Heart right ventricle (tissue), 16 donors: ENCODE data around the gene PHC2. TPM values are rescaled to one million over a fixed set of nuclear protein-coding genes. Genes with fewer than 3 reads are reported as not detected.

Experiments used
- ATAC-seq, 8 donors: fragments of 200-7000 bp; cut with Tn5 transposase; one replicate each; pipeline ENCODE4 v1.9.1; 2020; ENCODE audit warnings: mild to moderate bottlenecking in 8 of 8, moderate library complexity in 8 of 8, moderate number of reproducible peaks in 1 of 8
- DNase-seq, 2 donors: peaks; one replicate each; pipeline ENCODE4 v3.0.0-alpha.2; 2020
- H3K27ac ChIP-seq, 10 donors: fragments of 200-600 bp; sonication (generic) in 2 of 10; one replicate each; pipeline versions ENCODE4 v1.5.0 to v1.8.0; 2020 to 2022; ENCODE audit warnings: mild to moderate bottlenecking in 3 of 10
- H3K27me3 ChIP-seq, 7 donors: fragments of 200-600 bp; one replicate each; pipeline ENCODE4 v1.8.0; 2021 to 2022; ENCODE audit warnings: mild to moderate bottlenecking in 2 of 7
- H3K36me3 ChIP-seq, 9 donors: fragments of 200-600 bp; sonication (generic) in 1 of 9; one replicate each; pipeline versions ENCODE4 v1.5.0 to v1.8.0; 2020 to 2022; ENCODE audit warnings: mild to moderate bottlenecking in 2 of 9
- H3K4me1 ChIP-seq, 9 donors: fragments of 200-600 bp; sonication (generic) in 1 of 9; one replicate each; pipeline versions ENCODE4 v1.5.0 to v1.8.0; 2020 to 2022; ENCODE audit warnings: mild to moderate bottlenecking in 4 of 9
- H3K4me3 ChIP-seq, 10 donors: fragments of 200-600 bp; sonication (generic) in 2 of 10; one replicate each; pipeline versions ENCODE4 v1.5.0 to v1.8.0; 2020 to 2022; ENCODE audit warnings: mild to moderate bottlenecking in 7 of 10, moderate library complexity in 2 of 10
- H3K9me3 ChIP-seq, 11 donors: fragments of 200-600 bp in 10 of 11; sonication (generic) in 2 of 11; one replicate each; pipeline versions ENCODE4 v1.5.0 to v1.8.0; 2013 to 2022; ENCODE audit warnings: mild to moderate bottlenecking in 2 of 11, control low read depth in 1 of 11, moderate library complexity in 1 of 11
- WGBS, 2 donors: extraction: QIAGEN DNeasy Blood & Tissue Kit; methylation state at CpG; one replicate each; pipeline ENCODE4 v1.1.7; 2013; ENCODE audit warnings: inconsistent platforms in 1 of 2; 5-methylcytosine and 5-hydroxymethylcytosine counted together
- intact Hi-C, 10 donors: fragments of 100-400 bp; cut with DNase I; formaldehyde crosslinking; loops; one replicate each; pipeline versions ENCODE4 v1.11.1 to v1.14.2; 2022
- polyA plus RNA-seq, 2 donors: library from polyadenylated mRNA; stranded (reverse); fragments of 200-250 nt; gene quantifications; one replicate each; pipeline ENCODE4 v1.2.3, GENCODE V29; 2013
- total RNA-seq, 10 donors: library from RNA; stranded (reverse); fragmentation: NEBNext Ultra II Directional in 3 of 10; extraction: Animal tissue kit (Norgen Biotek cat#: 25700) in 3 of 10; gene quantifications; one replicate each; pipeline versions ENCODE4 v1.2.1 to v1.2.4, GENCODE V29; 2021 to 2023
- TF ChIP-seq, protein P1 (sequence below), 9 donors: fragments of 200-600 bp; sonication (generic) in 2 of 9; IDR thresholded peaks; one replicate each; pipeline versions ENCODE4 v1.5.0 to v1.8.0; 2021 to 2022; ENCODE audit warnings: antibody characterized with exemption in 9 of 9, mild to moderate bottlenecking in 5 of 9, moderate library complexity in 1 of 9
- donor health status: Arrhythmogenic right ventricular cardiomyopathy.
- donor health status: ischemic (EF 13 %, LVEDD 7.1; RV severe dilation, severe dysfunction).
- donor health status: healthy with polysubstance abuse.
- donor health status: DM: no; HTN: yes; CAD: no.
- donor health status: DM: no; HTN: no; CAD: no.
- donor health status: ischemic (EF 25% LVEDD 6.9; RV normal size, moderate dysfunction).
- donor health status: ischemic (EF 25% LVEDD 5.7; RV mildly dilated, moderate dysfunction).
- donor health status: healthy.
- donor health status: DM: yes; HTN: yes; CAD: no.
- donor health status: Ischemic cardiomyopathy.
- donor health status: ischemic (EF 35%, LVEDD 5.7; RV mildly dilated, moderate dysfunction).
- donor health status: nonischemic (EF 11% LVEDD 7.7; RV severe dilation, severe dysfunction).
- donor health status: DM: yes; HTN: yes; CAD: no.
- donor health status: PGD.
- donor health status: ischemic (EF 29% LVEDD 5.4; RV normal size, mild dysfunction).
- donor health status: nonischemic (EF 23%, LVEDD 6.1; RV moderate dilation, normal function).

Gene PHC2
- total and polyA plus RNA-seq, 12 donors, result 81.2 to 136 (median 99.3) TPM

DNA sequence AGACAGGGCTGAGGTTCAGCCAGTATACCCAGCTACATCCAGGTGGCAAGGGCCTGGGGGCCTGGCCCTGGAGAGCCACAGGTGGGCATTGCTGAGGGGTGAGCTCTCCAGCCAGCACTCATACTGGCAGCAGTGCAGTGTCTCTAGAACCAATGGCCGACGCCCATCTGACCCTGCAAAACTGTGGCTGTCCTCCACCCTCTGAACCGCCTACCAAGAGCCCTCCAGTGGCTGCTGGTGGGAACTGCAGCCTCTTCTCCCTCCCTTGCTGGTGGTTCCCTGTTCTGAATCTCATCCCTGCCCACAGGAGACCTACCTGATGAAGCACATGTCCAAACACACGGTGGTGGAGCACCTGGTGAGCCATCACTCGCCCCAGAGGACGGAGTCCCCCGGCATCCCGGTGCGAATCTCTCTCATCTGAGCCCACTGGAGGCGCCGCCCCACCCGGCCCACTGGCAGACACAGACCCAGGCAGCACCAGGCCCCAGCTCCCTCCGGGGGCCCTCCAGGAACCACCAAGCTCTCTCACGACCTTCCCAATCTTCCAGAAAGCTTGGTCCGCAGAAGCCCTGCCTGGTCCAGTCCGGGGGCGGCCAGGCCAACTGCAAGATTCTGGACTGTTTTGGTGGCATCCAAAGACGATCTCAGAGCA lies 132.1 kb downstream of the PHC2 start:
- peak; percentile 57 to 74 (median 71) for ATAC-seq
- Histone ChIP-seq H3K4me1 (peaks cover 0 to 42% (median 27%) of the 10 kb centered on the region in 9 donors), H3K27ac (peak overlapping the region in 4 of 10 donors; percentile 16 to 46 (median 32)), H3K9me3 (peaks cover 0 to 3% (median 0%) of the 10 kb centered on the region in 11 donors), H3K36me3 (peaks cover 0 to 68% (median 27%) of the 10 kb centered on the region in 9 donors), H3K27me3 (no peaks in the 10 kb centered on the region), H3K4me3 (no peak overlapping the region)
- WGBS, 2 donors, result 69 to 73% methylated on average over 18 of the region's 18 CpGs
- DNase-seq, result peak; percentile 72 to 81
- intact Hi-C loops, result loop anchor here in 9 of 10 donors (1.0 to 10.0 kb wide), 12 partner anchors 49 to 316 kb away; partner anchors contain the start of gene ZSCAN20 (in 1 of the 9)
- TF ChIP-seq, protein P1, sequence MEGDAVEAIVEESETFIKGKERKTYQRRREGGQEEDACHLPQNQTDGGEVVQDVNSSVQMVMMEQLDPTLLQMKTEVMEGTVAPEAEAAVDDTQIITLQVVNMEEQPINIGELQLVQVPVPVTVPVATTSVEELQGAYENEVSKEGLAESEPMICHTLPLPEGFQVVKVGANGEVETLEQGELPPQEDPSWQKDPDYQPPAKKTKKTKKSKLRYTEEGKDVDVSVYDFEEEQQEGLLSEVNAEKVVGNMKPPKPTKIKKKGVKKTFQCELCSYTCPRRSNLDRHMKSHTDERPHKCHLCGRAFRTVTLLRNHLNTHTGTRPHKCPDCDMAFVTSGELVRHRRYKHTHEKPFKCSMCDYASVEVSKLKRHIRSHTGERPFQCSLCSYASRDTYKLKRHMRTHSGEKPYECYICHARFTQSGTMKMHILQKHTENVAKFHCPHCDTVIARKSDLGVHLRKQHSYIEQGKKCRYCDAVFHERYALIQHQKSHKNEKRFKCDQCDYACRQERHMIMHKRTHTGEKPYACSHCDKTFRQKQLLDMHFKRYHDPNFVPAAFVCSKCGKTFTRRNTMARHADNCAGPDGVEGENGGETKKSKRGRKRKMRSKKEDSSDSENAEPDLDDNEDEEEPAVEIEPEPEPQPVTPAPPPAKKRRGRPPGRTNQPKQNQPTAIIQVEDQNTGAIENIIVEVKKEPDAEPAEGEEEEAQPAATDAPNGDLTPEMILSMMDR (IDR thresholded peaks at IDR 0.05), result peak; percentile 79 to 96 (median 90)

DNA sequence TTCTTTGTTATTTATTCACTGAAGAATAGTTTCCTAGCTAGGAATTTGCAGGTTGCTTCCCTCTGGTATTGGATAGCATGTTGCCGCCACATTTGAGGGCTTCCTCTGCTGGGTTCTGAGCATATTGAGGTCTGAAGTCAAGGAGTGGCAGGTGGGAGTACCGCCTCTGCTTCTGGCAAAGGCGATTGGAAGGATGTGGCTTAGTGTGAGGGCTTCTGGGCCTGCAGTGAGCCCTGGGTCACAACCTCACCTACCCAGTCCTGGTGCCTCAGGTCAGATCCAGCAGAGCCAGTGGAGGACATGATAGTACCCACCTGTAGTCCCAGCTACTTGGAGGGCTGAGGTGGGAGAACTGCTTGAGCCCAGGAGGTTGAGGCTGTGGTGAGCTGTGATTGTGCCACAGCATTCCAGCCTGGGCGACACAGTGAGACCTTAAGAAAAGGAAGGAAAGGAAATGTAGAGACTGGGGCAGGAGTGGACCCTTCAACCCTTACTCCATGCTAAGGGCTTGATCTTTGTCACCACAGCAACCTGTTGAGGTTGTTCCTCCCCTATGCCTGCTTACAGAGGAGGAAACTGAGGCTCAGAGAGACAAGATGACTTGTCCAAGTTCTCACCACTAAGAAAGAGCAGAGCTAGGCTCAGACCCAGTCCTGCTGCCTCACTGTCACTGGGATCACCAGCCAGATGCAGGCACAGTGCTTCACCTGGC lies 132.8 kb downstream of the PHC2 start:
- TF ChIP-seq, protein P1 (IDR thresholded peaks at IDR 0.05), result no peak
- Histone ChIP-seq H3K9me3 (peaks cover 0 to 3% (median 0%) of the 10 kb centered on the region in 11 donors), H3K4me1 (peaks cover 0 to 42% (median 27%) of the 10 kb centered on the region in 9 donors), H3K4me3 (no peak overlapping the region), H3K27me3 (no peaks in the 10 kb centered on the region), H3K27ac (peak overlapping the region in 3 of 10 donors; percentile 16 to 46 (median 38)), H3K36me3 (peaks cover 0 to 74% (median 27%) of the 10 kb centered on the region in 9 donors)
- WGBS, 2 donors, result 90 to 98% methylated on average over 4 of the region's 4 CpGs
- DNase-seq (no peak), ATAC-seq (no peak)
- intact Hi-C loops, result loop anchor here (1.0 to 10.0 kb wide), 13 partner anchors 49 to 317 kb away; partner anchors contain the start of gene ZSCAN20 (in 1 of the 10)

DNA sequence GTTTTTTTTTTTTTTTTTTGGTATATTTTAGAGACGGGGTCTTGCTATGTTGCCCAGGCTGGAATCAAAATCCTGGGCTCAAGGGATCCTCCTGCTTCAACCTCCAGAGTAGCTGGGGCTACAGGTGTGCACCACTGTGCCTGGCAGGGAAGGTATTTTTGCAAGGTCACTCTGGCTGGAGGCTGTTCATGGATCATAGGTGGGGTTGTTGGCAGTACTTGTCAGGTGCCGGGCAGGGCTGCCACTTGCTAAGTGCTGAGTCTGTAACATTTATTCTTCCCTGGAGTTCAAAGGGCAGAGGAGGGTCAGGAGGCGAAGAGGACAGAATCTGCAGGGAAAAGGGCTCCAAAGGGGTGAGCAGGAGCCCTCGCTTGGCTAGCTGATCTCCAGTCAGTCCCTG lies 134.1 kb downstream of the PHC2 start:
- Histone ChIP-seq H3K4me1 (peaks cover 0 to 34% (median 27%) of the 10 kb centered on the region in 9 donors), H3K9me3 (peaks cover 0 to 3% (median 0%) of the 10 kb centered on the region in 11 donors), H3K27me3 (no peaks in the 10 kb centered on the region), H3K36me3 (peaks cover 0 to 79% (median 27%) of the 10 kb centered on the region in 9 donors), H3K4me3 (no peak overlapping the region), H3K27ac (no peak overlapping the region)
- no peak for ATAC-seq
- intact Hi-C loops, result loop anchor here in 9 of 10 donors (2.0 to 10.0 kb wide), 12 partner anchors 50 to 318 kb away; partner anchors contain the start of gene ZSCAN20 (in 1 of the 9)
- WGBS, 2 donors, result 92 to 97% methylated on average over 4 of the region's 4 CpGs
- TF ChIP-seq, protein P1 (IDR thresholded peaks at IDR 0.05), result no peak
- no peak for DNase-seq

DNA sequence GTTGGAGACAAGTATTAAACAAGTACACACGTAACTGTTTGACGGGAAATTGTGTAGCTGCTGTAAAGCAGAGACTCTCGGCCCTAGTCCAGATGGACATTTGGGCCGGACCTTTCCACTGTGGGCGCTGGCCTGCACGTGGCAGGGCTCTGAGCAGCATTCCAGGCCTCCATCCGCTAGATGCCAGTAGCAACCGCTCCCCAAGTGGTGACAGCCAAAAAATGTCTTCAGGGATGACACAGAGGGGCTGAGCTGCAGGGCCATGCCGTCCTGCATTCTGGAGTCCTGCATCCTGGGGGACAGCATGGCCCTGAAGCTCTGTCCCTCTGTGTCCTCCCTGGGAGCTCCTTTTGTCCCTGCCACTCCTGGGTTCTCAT lies 134.8 kb downstream of the PHC2 start:
- Histone ChIP-seq H3K9me3 (no peaks in the 10 kb centered on the region), H3K36me3 (peaks cover 0 to 79% (median 27%) of the 10 kb centered on the region in 9 donors), H3K4me3 (no peak overlapping the region), H3K27ac (peak overlapping the region in 3 of 10 donors; percentile 15 to 24 (median 15)), H3K27me3 (no peaks in the 10 kb centered on the region), H3K4me1 (peaks cover 0 to 32% (median 22%) of the 10 kb centered on the region in 9 donors)
- 78 to 81% methylated on average over 9 of the region's 9 CpGs for WGBS, 2 donors
- no peak for DNase-seq
- intact Hi-C loops, result loop anchor here in 9 of 10 donors (2.0 to 10.0 kb wide), 12 partner anchors 51 to 319 kb away; partner anchors contain the start of gene ZSCAN20 (in 1 of the 9)
- TF ChIP-seq, protein P1 (IDR thresholded peaks at IDR 0.05), result no peak
- ATAC-seq, result peak in 3 of 8 donors; percentile 11 to 14 (median 11)
